ENCODE results near the gene AHNAK2. TPM values are rescaled to one million over a fixed set of nuclear protein-coding genes. Genes with fewer than 3 reads are reported as not detected.

AHNAK2 gene
- total RNA-seq, 1 donor from 2014 or later: 2.0 TPM

- peaks cover 4% of the 10 kb centered on the region for H3K4me1 Mint-ChIP-seq (ENCODE audit: unreplicated experiment)
- no peak for DNase-seq (ENCODE audit: extremely low spot score, unreplicated experiment)
- peaks cover 3% of the 10 kb centered on the region for H3K27me3 Mint-ChIP-seq
- H3K36me3 Mint-ChIP-seq: no peaks in the 10 kb centered on the region
- no peak overlapping the region for H3K4me3 Mint-ChIP-seq
- no peak overlapping the region for H3K27ac Mint-ChIP-seq
- TF ChIP-seq, protein P1, sequence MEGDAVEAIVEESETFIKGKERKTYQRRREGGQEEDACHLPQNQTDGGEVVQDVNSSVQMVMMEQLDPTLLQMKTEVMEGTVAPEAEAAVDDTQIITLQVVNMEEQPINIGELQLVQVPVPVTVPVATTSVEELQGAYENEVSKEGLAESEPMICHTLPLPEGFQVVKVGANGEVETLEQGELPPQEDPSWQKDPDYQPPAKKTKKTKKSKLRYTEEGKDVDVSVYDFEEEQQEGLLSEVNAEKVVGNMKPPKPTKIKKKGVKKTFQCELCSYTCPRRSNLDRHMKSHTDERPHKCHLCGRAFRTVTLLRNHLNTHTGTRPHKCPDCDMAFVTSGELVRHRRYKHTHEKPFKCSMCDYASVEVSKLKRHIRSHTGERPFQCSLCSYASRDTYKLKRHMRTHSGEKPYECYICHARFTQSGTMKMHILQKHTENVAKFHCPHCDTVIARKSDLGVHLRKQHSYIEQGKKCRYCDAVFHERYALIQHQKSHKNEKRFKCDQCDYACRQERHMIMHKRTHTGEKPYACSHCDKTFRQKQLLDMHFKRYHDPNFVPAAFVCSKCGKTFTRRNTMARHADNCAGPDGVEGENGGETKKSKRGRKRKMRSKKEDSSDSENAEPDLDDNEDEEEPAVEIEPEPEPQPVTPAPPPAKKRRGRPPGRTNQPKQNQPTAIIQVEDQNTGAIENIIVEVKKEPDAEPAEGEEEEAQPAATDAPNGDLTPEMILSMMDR (conservative IDR thresholded peaks at IDR 0.05): no peak
- H3K9me3 Mint-ChIP-seq: no peaks in the 10 kb centered on the region
Measured at GRCh38 chr14:104967386-104968152, 10.6 kb downstream of the AHNAK2 start.

GRCh38 chr14:104966981-104967385 lies 11.2 kb downstream of the AHNAK2 start:
- Mint-ChIP-seq H3K4me3 (no peak overlapping the region), H3K27ac (no peak overlapping the region), H3K4me1 (ENCODE audit: unreplicated experiment) (peaks cover 4% of the 10 kb centered on the region), H3K9me3 (no peaks in the 10 kb centered on the region), H3K27me3 (peaks cover 5% of the 10 kb centered on the region), H3K36me3 (no peaks in the 10 kb centered on the region)
- DNase-seq (ENCODE audit: extremely low spot score, unreplicated experiment): no peak
- TF ChIP-seq, protein P1 (conservative IDR thresholded peaks at IDR 0.05): no peak

DNA sequence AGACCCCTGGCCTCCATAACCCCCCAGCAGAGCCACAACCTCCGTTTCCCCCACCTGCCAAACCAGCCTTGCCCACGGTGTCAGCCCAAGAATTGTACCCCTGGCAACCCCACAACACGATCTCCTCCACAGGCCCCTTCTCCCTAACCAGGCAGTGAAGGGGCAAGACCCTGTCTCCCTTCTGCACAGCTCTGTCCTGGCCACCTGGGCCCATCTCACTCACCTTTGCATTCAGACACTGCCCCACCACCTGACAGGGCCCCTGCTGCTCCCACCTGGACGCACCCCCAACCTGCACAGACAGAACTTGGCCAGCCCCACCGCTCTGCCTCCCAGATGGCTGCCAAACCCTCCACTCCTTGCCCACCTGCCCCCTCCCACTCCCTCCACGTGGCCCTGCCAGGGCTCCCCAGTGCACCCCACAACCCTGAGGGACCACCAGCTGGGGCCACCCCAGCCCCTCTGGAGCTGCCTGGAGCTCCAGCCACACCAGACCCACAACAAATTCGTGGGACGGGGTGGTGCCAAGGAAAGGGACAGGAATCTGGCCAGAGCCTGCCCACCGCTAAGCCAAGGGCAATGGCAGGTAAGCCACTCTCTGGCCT lies 11.8 kb downstream of the AHNAK2 start:
- Mint-ChIP-seq H3K27ac (no peak overlapping the region), H3K36me3 (no peaks in the 10 kb centered on the region), H3K4me1 (ENCODE audit: unreplicated experiment) (peaks cover 4% of the 10 kb centered on the region), H3K4me3 (no peak overlapping the region), H3K9me3 (no peaks in the 10 kb centered on the region), H3K27me3 (peaks cover 8% of the 10 kb centered on the region)
- no peak for DNase-seq (ENCODE audit: extremely low spot score, unreplicated experiment)
- TF ChIP-seq, protein P1 (conservative IDR thresholded peaks at IDR 0.05): no peak

DNA sequence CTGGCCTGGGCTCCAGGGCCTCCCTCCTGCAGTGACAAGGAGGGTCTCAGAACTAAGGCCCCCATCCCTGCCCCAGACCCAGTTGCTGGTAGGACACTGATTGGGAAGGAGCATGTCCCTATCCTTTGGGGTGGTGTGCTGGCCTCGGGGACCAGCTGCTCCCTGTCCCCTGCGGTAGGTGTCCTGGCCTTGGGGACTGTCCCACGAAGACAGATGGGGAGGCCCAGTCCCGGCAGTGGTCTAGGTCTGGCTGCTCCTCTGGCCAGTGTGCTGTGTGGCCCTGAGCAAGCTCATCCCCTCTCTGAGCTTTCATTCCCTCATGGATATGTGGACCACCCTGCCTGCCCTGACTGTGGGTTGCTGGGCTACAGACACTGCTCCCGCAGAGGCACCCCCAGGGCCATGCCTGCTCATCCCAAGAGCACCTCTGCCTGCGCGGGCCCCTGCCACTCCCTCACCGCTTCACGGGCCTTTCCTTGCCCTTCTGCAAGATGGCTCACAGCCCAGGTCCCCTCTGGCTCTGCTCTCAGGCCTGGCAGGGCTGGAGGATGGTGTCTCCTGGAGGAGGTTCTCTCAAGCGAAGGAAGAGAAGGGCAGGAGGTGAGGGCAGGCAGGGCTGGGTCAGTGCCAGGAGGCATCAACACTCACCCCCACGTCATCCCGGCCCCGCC lies 12.5 kb downstream of the AHNAK2 start:
- H3K27ac Mint-ChIP-seq: no peak overlapping the region
- TF ChIP-seq, protein P1 (conservative IDR thresholded peaks at IDR 0.05): no peak
- H3K9me3 Mint-ChIP-seq: no peaks in the 10 kb centered on the region
- no peak overlapping the region for H3K4me3 Mint-ChIP-seq
- H3K27me3 Mint-ChIP-seq: peaks cover 8% of the 10 kb centered on the region
- DNase-seq (ENCODE audit: extremely low spot score, unreplicated experiment): no peak
- peaks cover 4% of the 10 kb centered on the region for H3K4me1 Mint-ChIP-seq (ENCODE audit: unreplicated experiment)
- no peaks in the 10 kb centered on the region for H3K36me3 Mint-ChIP-seq

DNA sequence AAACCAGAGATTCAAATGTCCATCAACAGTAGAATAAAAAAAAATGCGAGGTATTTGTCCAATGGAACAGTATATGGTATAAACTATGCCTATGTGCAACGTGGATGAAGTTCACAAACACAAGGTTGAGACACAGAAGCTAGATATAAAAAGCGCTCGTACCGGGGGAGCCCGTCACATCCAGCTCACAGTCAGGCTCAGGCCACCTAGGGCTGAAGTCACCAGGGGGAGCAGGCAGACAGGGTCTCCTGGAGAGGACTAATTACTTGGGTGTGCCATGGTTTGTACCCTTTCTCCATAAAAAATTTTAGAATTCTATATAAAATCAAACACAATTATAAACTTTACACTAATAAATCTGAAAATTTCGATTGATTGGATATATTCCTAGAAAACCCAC lies 13.6 kb downstream of the AHNAK2 start:
- Mint-ChIP-seq H3K27me3 (peaks cover 16% of the 10 kb centered on the region), H3K36me3 (no peaks in the 10 kb centered on the region), H3K9me3 (no peaks in the 10 kb centered on the region), H3K27ac (no peak overlapping the region), H3K4me3 (no peak overlapping the region), H3K4me1 (ENCODE audit: unreplicated experiment) (peaks cover 4% of the 10 kb centered on the region)
- no peak for DNase-seq (ENCODE audit: extremely low spot score, unreplicated experiment)
- TF ChIP-seq, protein P1 (conservative IDR thresholded peaks at IDR 0.05): no peak
